K562 (cell line): ENCODE measurements around the gene APOBEC3C. TPM values are rescaled to one million over a fixed set of nuclear protein-coding genes. Genes with fewer than 3 reads are reported as not detected.
A peak's percentile ranks its signal among the peaks of the same experiment; 100 is the strongest.

ENCODE experiments used
- C11orf30 ChIP-seq: fragments of 450-650 bp; IDR thresholded peaks from 2 replicates; pipeline ENCODE4 v1.6.1; 2016; ENCODE audit warnings: low read depth, mild to moderate bottlenecking
- CBFA2T2 ChIP-seq: fragments of 450-650 bp; conservative IDR thresholded peaks from 2 replicates; pipeline ENCODE4 v1.6.1; 2017; ENCODE audit warnings: mild to moderate bottlenecking
- CBX1 ChIP-seq: sonication (generic); IDR thresholded peaks from 2 replicates; pipeline ENCODE4 v1.6.1; 2016; ENCODE audit warnings: antibody characterized with exemption, low read depth, mild to moderate bottlenecking
- CHCHD3 ChIP-seq: fragments of 250-450 bp; sonication (Bioruptor Pico); IDR thresholded peaks from 2 replicates; pipeline ENCODE4 v2.1.2; 2022; ENCODE audit warnings: mild to moderate bottlenecking
- IRF9 ChIP-seq: fragments of 450-650 bp; IDR thresholded peaks from 2 replicates; pipeline ENCODE4 v1.6.1; 2016; ENCODE audit warnings: missing biosample characterization, missing genetic modification characterization
- JUN ChIP-seq, 2 experiments: sonication (generic) in 1 of 2; formaldehyde crosslinking in 1 of 2; IDR thresholded peaks; 2 replicates each; pipeline versions ENCODE4 v1.6.1 to v1.8.0; 2012 to 2022; ENCODE audit warnings: borderline replicate concordance in 2 of 2, mild to moderate bottlenecking in 2 of 2, improper control_type of control experiment in 1 of 2, low read depth in 1 of 2, low read length in 1 of 2, missing genetic modification reagents in 1 of 2
- KLF1 ChIP-seq: fragments of 450-650 bp; IDR thresholded peaks from 2 replicates; pipeline ENCODE4 v1.6.1; 2016; ENCODE audit warnings: missing genetic modification characterization, missing compliant biosample characterization
- LEF1 ChIP-seq: fragments of 450-650 bp; IDR thresholded peaks from 2 replicates; pipeline ENCODE4 v1.6.1; 2016; ENCODE audit warnings: mild to moderate bottlenecking
- MEF2A ChIP-seq: IDR thresholded peaks from 2 replicates; pipeline ENCODE4 v1.6.1; 2011; ENCODE audit warnings: low read depth, mild to moderate bottlenecking, low read length, moderate library complexity; ENCODE audit not compliant: control insufficient read depth
- MEIS2 ChIP-seq: fragments of 450-650 bp; IDR thresholded peaks from 2 replicates; pipeline ENCODE4 v1.6.1; 2014; ENCODE audit warnings: mild to moderate bottlenecking; ENCODE audit not compliant: partially characterized antibody
- SMARCC2 ChIP-seq: fragments of 450-650 bp; IDR thresholded peaks from 2 replicates; pipeline ENCODE4 v1.6.1; 2017; ENCODE audit warnings: antibody characterized with exemption, moderate library complexity, mild to moderate bottlenecking, low read depth
- TAF7 ChIP-seq: fragments of 450-650 bp; IDR thresholded peaks from 2 replicates; pipeline ENCODE4 v1.6.1; 2016; ENCODE audit warnings: missing genetic modification characterization, missing compliant biosample characterization
- TAF9B ChIP-seq: fragments of 450-650 bp; IDR thresholded peaks from 2 replicates; pipeline ENCODE4 v1.6.1; 2018; ENCODE audit warnings: mild to moderate bottlenecking; ENCODE audit not compliant: partially characterized antibody
- TAL1 ChIP-seq: fragments of 450-650 bp; IDR thresholded peaks from 2 replicates; pipeline ENCODE4 v1.6.1; 2016; ENCODE audit warnings: mild to moderate bottlenecking
- TRIM25 ChIP-seq: fragments of 450-650 bp; IDR thresholded peaks from 2 replicates; pipeline ENCODE4 v1.7.0; 2016; ENCODE audit warnings: borderline replicate concordance
- TRIM28 ChIP-seq: fragments of 450-650 bp; IDR thresholded peaks from 2 replicates; pipeline ENCODE4 v1.6.1; 2017
- ZBTB26 ChIP-seq: fragments of 450-650 bp; formaldehyde crosslinking; IDR thresholded peaks from 2 replicates; pipeline ENCODE4 v1.4.0; 2022; ENCODE audit warnings: missing genetic modification characterization
- ZNF311 ChIP-seq: fragments of 250-450 bp; sonication (Bioruptor Pico); IDR thresholded peaks from 2 replicates; pipeline ENCODE4 v1.4.0; 2020; ENCODE audit warnings: mild to moderate bottlenecking, moderate library complexity
- polyA plus RNA-seq, 8 experiments: library from polyadenylated mRNA; depleted of rRNA in 4 of 8; stranded (reverse) in 5 of 8; unstranded in 3 of 8; fragments of >200 nt; fragmentation: Nextera tagmentation in 2 of 8; fragmentation: Illumina TruSeq in 1 of 8; extraction: Ambion mirVana in 2 of 8; extraction: Trizol in 1 of 8; gene quantifications; 2 replicates each; pipeline versions ENCODE4 v1.2.1 to v1.2.3, GENCODE V29; 2011 to 2014; ENCODE audit warnings: inconsistent platforms in 1 of 8, missing spikeins in 1 of 8
- total RNA-seq, 7 experiments: library from RNA; depleted of rRNA in 6 of 7; stranded (reverse); fragments of >200 nt in 6 of 7; fragmentation: Illumina TruSeq in 2 of 7; extraction: Trizol in 2 of 7; gene quantifications; 2 replicates each; pipeline versions ENCODE4 v1.2.1 to v1.2.3, GENCODE V29; 2011 to 2021; ENCODE audit warnings: low replicate concordance in 1 of 7
- TF ChIP-seq, protein P1 (sequence below): fragments of 450-650 bp; formaldehyde crosslinking; conservative IDR thresholded peaks from 2 replicates; pipeline ENCODE4 v1.4.0; 2022; ENCODE audit warnings: mild to moderate bottlenecking, missing genetic modification characterization
- TF ChIP-seq, protein P2 (sequence below): fragments of 450-650 bp; IDR thresholded peaks from 2 replicates; pipeline ENCODE4 v1.6.1; 2016; ENCODE audit warnings: low read depth, mild to moderate bottlenecking, moderate library complexity
- TF ChIP-seq, protein P3 (sequence below), 2 experiments: IDR thresholded peaks; 2 replicates each; pipeline ENCODE4 v1.6.1; 2012; ENCODE audit warnings: improper control_type of control experiment in 2 of 2, low read depth in 2 of 2, low read length in 2 of 2, borderline replicate concordance in 1 of 2

APOBEC3C gene
- total and polyA plus RNA-seq, 9 of the 15 experiments (the other 6 are each of a cell fraction or from before 2014, with no cell fraction given) = 12.4 to 285 (median 55.5) TPM

GRCh38 chr22:38984224-38984623, 29.8 kb upstream of the APOBEC3C start (continued):
- peak; percentile 24; the same call in 1 of the 2 replicates for TF ChIP-seq JUN (IDR thresholded peaks at IDR 0.05; ENCODE audit: borderline replicate concordance, low read depth, low read length)
- TF ChIP-seq JUN (CRISPR knock-in tag; IDR thresholded peaks at IDR 0.05; ENCODE audit: borderline replicate concordance) = no peak
- TF ChIP-seq TRIM25 = no peak
- TF ChIP-seq TRIM28 = peak; percentile 95
- no peak for TF ChIP-seq ZBTB26
- TF ChIP-seq SMARCC2 = no peak
- no peak for TF ChIP-seq CBFA2T2
- TF ChIP-seq TAF7 = no peak
- 0 out of 2 replicates have a peak, but pooled peaks have one; percentile 42 for TF ChIP-seq CBX1
- 0 out of 2 replicates have a peak, but pooled peaks have one; percentile 40 for TF ChIP-seq LEF1
- no peak for TF ChIP-seq ZNF311 (CRISPR knock-in tag)
- TF ChIP-seq CHCHD3 (CRISPR knock-in tag) = no peak
- TF ChIP-seq, protein P1, sequence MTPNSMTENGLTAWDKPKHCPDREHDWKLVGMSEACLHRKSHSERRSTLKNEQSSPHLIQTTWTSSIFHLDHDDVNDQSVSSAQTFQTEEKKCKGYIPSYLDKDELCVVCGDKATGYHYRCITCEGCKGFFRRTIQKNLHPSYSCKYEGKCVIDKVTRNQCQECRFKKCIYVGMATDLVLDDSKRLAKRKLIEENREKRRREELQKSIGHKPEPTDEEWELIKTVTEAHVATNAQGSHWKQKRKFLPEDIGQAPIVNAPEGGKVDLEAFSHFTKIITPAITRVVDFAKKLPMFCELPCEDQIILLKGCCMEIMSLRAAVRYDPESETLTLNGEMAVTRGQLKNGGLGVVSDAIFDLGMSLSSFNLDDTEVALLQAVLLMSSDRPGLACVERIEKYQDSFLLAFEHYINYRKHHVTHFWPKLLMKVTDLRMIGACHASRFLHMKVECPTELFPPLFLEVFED = no peak
- TF ChIP-seq MEF2A = 0 out of 2 replicates have a peak, but pooled peaks have one; percentile 22
- TF ChIP-seq, protein P2, sequence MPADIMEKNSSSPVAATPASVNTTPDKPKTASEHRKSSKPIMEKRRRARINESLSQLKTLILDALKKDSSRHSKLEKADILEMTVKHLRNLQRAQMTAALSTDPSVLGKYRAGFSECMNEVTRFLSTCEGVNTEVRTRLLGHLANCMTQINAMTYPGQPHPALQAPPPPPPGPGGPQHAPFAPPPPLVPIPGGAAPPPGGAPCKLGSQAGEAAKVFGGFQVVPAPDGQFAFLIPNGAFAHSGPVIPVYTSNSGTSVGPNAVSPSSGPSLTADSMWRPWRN = no peak
- TF ChIP-seq KLF1 = no peak
- peak; percentile 24 for TF ChIP-seq TAF9B
- TF ChIP-seq MEIS2 = peak; percentile 99
- peak; percentile 89 for TF ChIP-seq C11orf30
- 0 out of 2 replicates have a peak, but pooled peaks have one; percentile 15 for TF ChIP-seq TAL1
- TF ChIP-seq, protein P3, sequence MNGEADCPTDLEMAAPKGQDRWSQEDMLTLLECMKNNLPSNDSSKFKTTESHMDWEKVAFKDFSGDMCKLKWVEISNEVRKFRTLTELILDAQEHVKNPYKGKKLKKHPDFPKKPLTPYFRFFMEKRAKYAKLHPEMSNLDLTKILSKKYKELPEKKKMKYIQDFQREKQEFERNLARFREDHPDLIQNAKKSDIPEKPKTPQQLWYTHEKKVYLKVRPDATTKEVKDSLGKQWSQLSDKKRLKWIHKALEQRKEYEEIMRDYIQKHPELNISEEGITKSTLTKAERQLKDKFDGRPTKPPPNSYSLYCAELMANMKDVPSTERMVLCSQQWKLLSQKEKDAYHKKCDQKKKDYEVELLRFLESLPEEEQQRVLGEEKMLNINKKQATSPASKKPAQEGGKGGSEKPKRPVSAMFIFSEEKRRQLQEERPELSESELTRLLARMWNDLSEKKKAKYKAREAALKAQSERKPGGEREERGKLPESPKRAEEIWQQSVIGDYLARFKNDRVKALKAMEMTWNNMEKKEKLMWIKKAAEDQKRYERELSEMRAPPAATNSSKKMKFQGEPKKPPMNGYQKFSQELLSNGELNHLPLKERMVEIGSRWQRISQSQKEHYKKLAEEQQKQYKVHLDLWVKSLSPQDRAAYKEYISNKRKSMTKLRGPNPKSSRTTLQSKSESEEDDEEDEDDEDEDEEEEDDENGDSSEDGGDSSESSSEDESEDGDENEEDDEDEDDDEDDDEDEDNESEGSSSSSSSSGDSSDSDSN (IDR thresholded peaks at IDR 0.05; ENCODE audit: borderline replicate concordance in 1 of 2, low read depth in 2 of 2, low read length in 2 of 2) = no peak
- no peak for TF ChIP-seq IRF9 (tag)
